GF-D8 (cell line): Measurements from ENCODE around the gene GFRA1.

ENCODE experiments used
- DNase-seq: peaks from one replicate; lab custom pipeline; 2025; lab: John Stamatoyannopoulos, UW

GFRA1 gene

GRCh38 chr10:116270771-116271592 is 2.0 kb downstream of the GFRA1 start:
- DNase-seq = no peak

GRCh38 chr10:116270126-116270770 is 2.8 kb downstream of the GFRA1 start:
- no peak for DNase-seq

- no peak for DNase-seq
These were observed 3.4 kb downstream of the GFRA1 start for GRCh38 chr10:116269619-116270018.

- DNase-seq = no peak
These were observed 4.0 kb downstream of the GFRA1 start for GRCh38 chr10:116268976-116269375.

- DNase-seq = no peak
These were observed 7.3 kb downstream of the GFRA1 start for GRCh38 chr10:116265686-116266085.

GRCh38 chr10:116263870-116264655 is 8.9 kb downstream of the GFRA1 start:
- no peak for DNase-seq

GRCh38 chr10:116262678-116263077 is 10.3 kb downstream of the GFRA1 start:
- no peak for DNase-seq

- no peak for DNase-seq
These were observed 12.4 kb downstream of the GFRA1 start for GRCh38 chr10:116260599-116260998.

- no peak for DNase-seq
These were observed 13.4 kb downstream of the GFRA1 start for GRCh38 chr10:116259638-116260037.

- no peak for DNase-seq
These were observed 15.2 kb downstream of the GFRA1 start for GRCh38 chr10:116257785-116258184.

- no peak for DNase-seq
These were observed 16.2 kb downstream of the GFRA1 start for GRCh38 chr10:116256752-116257259.

- DNase-seq = no peak
These were observed 16.9 kb downstream of the GFRA1 start for GRCh38 chr10:116255886-116256751.

GRCh38 chr10:116254422-116255155 is 18.4 kb downstream of the GFRA1 start:
- DNase-seq = no peak

- no peak for DNase-seq
These were observed 19.3 kb downstream of the GFRA1 start for GRCh38 chr10:116253716-116254115.

GRCh38 chr10:116251602-116252395 is 21.2 kb downstream of the GFRA1 start:
- no peak for DNase-seq

GRCh38 chr10:116247691-116248090 is 25.3 kb downstream of the GFRA1 start:
- no peak for DNase-seq

GRCh38 chr10:116246263-116246662 is 26.7 kb downstream of the GFRA1 start:
- no peak for DNase-seq

- DNase-seq = no peak
These were observed 27.9 kb downstream of the GFRA1 start for GRCh38 chr10:116245156-116245555.

GRCh38 chr10:116241642-116242410 is 31.2 kb downstream of the GFRA1 start:
- no peak for DNase-seq
